ENCODE data around the gene TBL1X.

TBL1X gene

DNA sequence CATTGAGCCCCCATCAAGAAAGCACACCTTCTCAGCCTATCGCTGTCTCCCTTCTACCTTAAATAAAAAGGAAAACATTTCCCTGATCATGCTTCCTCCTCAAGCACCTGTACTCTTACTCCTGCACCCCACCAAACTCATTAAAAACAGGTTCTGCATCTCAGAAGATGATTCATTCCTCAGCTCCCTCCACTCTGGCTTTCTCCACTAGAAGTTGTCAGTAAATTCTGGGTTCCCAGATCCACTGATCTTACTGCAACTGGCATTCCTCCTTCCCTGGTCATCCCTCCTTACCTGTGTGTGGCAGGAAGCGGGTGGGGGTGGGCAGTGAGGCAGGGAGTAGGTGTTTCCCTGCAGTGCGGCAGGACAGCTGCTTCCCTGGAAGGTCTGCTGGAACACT is 192.0 kb downstream of the TBL1X start:
- H2BK12ac ChIP-seq (ENCODE audit: low read length) = no peak overlapping the region
- no peak for DNase-seq (ENCODE audit: low spot score)

GRCh38 chrX:9657590-9658256 is 192.9 kb downstream of the TBL1X start:
- Histone ChIP-seq H2AK5ac (ENCODE audit: low read depth, low read length) (no peak overlapping the region), H3K4me1 (ENCODE audit: control insufficient read depth in 2 of 2, insufficient read depth in 1 of 2, low read depth in 1 of 2, low read length in 2 of 2) (no peaks in the 10 kb centered on the region), H3K36me3 (replicated peaks in 1 of 2; ENCODE audit: control insufficient read depth in 2 of 2, insufficient read depth in 2 of 2, low read length in 2 of 2) (peaks cover 9 to 36% of the 10 kb centered on the region in 2 donors), H3K4me3 (ENCODE audit: low read length in 2 of 2) (no peak overlapping the region), H3K27me3 (ENCODE audit: control insufficient read depth in 3 of 3, insufficient read depth in 3 of 3, low read depth in 1 of 3, low read length in 3 of 3) (no peaks in the 10 kb centered on the region), H4K8ac (ENCODE audit: low read depth, low read length) (no peak overlapping the region), H3K4me2 (ENCODE audit: insufficient read depth, low read length, poor library complexity, severe bottlenecking) (no peak overlapping the region), H3K18ac (ENCODE audit: low read length) (no peak overlapping the region), H2BK5ac (ENCODE audit: low read length) (no peak overlapping the region), H2BK12ac (ENCODE audit: low read length) (no peak overlapping the region), H3K14ac (ENCODE audit: low read length) (no peak overlapping the region), H2BK120ac (ENCODE audit: low read depth, low read length) (no peak overlapping the region), H3K79me1 (ENCODE audit: low read depth, low read length) (peaks cover 3% of the 10 kb centered on the region), H3K4ac (ENCODE audit: low read length) (no peak overlapping the region), H3K27ac (replicated peaks; ENCODE audit: low read length) (no peak overlapping the region), H3K23ac (ENCODE audit: low read depth, low read length, poor library complexity) (no peak overlapping the region), H3K9me3 (replicated peaks in 1 of 2; ENCODE audit: control insufficient read depth in 2 of 2, insufficient read depth in 1 of 2, low read depth in 1 of 2, low read length in 2 of 2) (no peaks in the 10 kb centered on the region), H2BK15ac (ENCODE audit: low read length) (no peak overlapping the region), H3K9ac (ENCODE audit: low read depth, low read length, poor library complexity) (no peak overlapping the region), H2AFZ (ENCODE audit: low read length) (no peak overlapping the region), H4K91ac (ENCODE audit: low read depth, low read length, poor library complexity) (no peak overlapping the region)
- no peak for DNase-seq (ENCODE audit: low spot score)
- WGBS, 2 donors (ENCODE audit: extremely low coverage in 2 of 2, insufficient read length in 2 of 2, insufficient replicate concordance in 1 of 2) = no CpG with 5 or more reads among the region's 6 CpGs

More for the DNA sequence above, 192.0 kb downstream of the TBL1X start:
- Histone ChIP-seq H3K4ac (ENCODE audit: low read length) (no peak overlapping the region), H2AK5ac (ENCODE audit: low read depth, low read length) (no peak overlapping the region), H4K8ac (ENCODE audit: low read depth, low read length) (no peak overlapping the region), H3K18ac (ENCODE audit: low read length) (no peak overlapping the region), H2BK5ac (ENCODE audit: low read length) (no peak overlapping the region), H3K79me1 (ENCODE audit: low read depth, low read length) (peaks cover 3% of the 10 kb centered on the region), H2BK15ac (ENCODE audit: low read length) (no peak overlapping the region), H3K36me3 (replicated peaks in 1 of 2; ENCODE audit: control insufficient read depth in 2 of 2, insufficient read depth in 2 of 2, low read length in 2 of 2) (peaks cover 7 to 36% of the 10 kb centered on the region in 2 donors), H2AFZ (ENCODE audit: low read length) (no peak overlapping the region), H3K27ac (replicated peaks; ENCODE audit: low read length) (no peak overlapping the region), H3K9me3 (replicated peaks in 1 of 2; ENCODE audit: control insufficient read depth in 2 of 2, insufficient read depth in 1 of 2, low read depth in 1 of 2, low read length in 2 of 2) (no peaks in the 10 kb centered on the region), H3K14ac (ENCODE audit: low read length) (no peak overlapping the region), H3K23ac (ENCODE audit: low read depth, low read length, poor library complexity) (no peak overlapping the region), H3K4me2 (ENCODE audit: insufficient read depth, low read length, poor library complexity, severe bottlenecking) (no peak overlapping the region), H3K4me3 (ENCODE audit: low read length in 2 of 2) (no peak overlapping the region), H3K4me1 (ENCODE audit: control insufficient read depth in 2 of 2, insufficient read depth in 1 of 2, low read depth in 1 of 2, low read length in 2 of 2) (no peaks in the 10 kb centered on the region), H3K9ac (ENCODE audit: low read depth, low read length, poor library complexity) (no peak overlapping the region), H4K91ac (ENCODE audit: low read depth, low read length, poor library complexity) (no peak overlapping the region), H2BK120ac (ENCODE audit: low read depth, low read length) (no peak overlapping the region), H3K27me3 (ENCODE audit: control insufficient read depth in 3 of 3, insufficient read depth in 3 of 3, low read depth in 1 of 3, low read length in 3 of 3) (no peaks in the 10 kb centered on the region)
- no CpG with 5 or more reads among the region's 3 CpGs for WGBS, 2 donors (ENCODE audit: extremely low coverage in 2 of 2, insufficient read length in 2 of 2, insufficient replicate concordance in 1 of 2)

GRCh38 chrX:9658409-9658808 is 193.6 kb downstream of the TBL1X start:
- Histone ChIP-seq H3K9me3 (replicated peaks in 1 of 2; ENCODE audit: control insufficient read depth in 2 of 2, insufficient read depth in 1 of 2, low read depth in 1 of 2, low read length in 2 of 2) (no peaks in the 10 kb centered on the region), H3K18ac (ENCODE audit: low read length) (no peak overlapping the region), H4K8ac (ENCODE audit: low read depth, low read length) (no peak overlapping the region), H2BK5ac (ENCODE audit: low read length) (no peak overlapping the region), H2BK15ac (ENCODE audit: low read length) (no peak overlapping the region), H3K4me3 (ENCODE audit: low read length in 2 of 2) (no peak overlapping the region), H3K79me1 (ENCODE audit: low read depth, low read length) (peaks cover 3% of the 10 kb centered on the region), H3K23ac (ENCODE audit: low read depth, low read length, poor library complexity) (no peak overlapping the region), H3K27me3 (ENCODE audit: control insufficient read depth in 3 of 3, insufficient read depth in 3 of 3, low read depth in 1 of 3, low read length in 3 of 3) (no peaks in the 10 kb centered on the region), H2BK120ac (ENCODE audit: low read depth, low read length) (no peak overlapping the region), H3K4me2 (ENCODE audit: insufficient read depth, low read length, poor library complexity, severe bottlenecking) (no peak overlapping the region), H3K4ac (ENCODE audit: low read length) (no peak overlapping the region), H3K27ac (replicated peaks; ENCODE audit: low read length) (no peak overlapping the region), H3K36me3 (replicated peaks in 1 of 2; ENCODE audit: control insufficient read depth in 2 of 2, insufficient read depth in 2 of 2, low read length in 2 of 2) (peaks cover 9 to 36% of the 10 kb centered on the region in 2 donors), H2AFZ (ENCODE audit: low read length) (no peak overlapping the region), H3K4me1 (ENCODE audit: control insufficient read depth in 2 of 2, insufficient read depth in 1 of 2, low read depth in 1 of 2, low read length in 2 of 2) (no peaks in the 10 kb centered on the region), H4K91ac (ENCODE audit: low read depth, low read length, poor library complexity) (no peak overlapping the region), H2AK5ac (ENCODE audit: low read depth, low read length) (no peak overlapping the region), H3K9ac (ENCODE audit: low read depth, low read length, poor library complexity) (no peak overlapping the region), H3K14ac (ENCODE audit: low read length) (no peak overlapping the region), H2BK12ac (ENCODE audit: low read length) (no peak overlapping the region)
- no peak for DNase-seq (ENCODE audit: low spot score)
- WGBS, 2 donors (ENCODE audit: extremely low coverage in 2 of 2, insufficient read length in 2 of 2, insufficient replicate concordance in 1 of 2) = no CpG with 5 or more reads among the region's 4 CpGs

GRCh38 chrX:9659571-9660195 is 194.8 kb downstream of the TBL1X start:
- no peak overlapping the region for H4K91ac ChIP-seq (ENCODE audit: low read depth, low read length, poor library complexity)
- H3K4me3 ChIP-seq (ENCODE audit: low read length in 2 of 2) = no peak overlapping the region
- H2AK5ac ChIP-seq (ENCODE audit: low read depth, low read length) = no peak overlapping the region
- H3K27ac ChIP-seq (replicated peaks; ENCODE audit: low read length) = no peak overlapping the region
- H2BK5ac ChIP-seq (ENCODE audit: low read length) = no peak overlapping the region
- H3K4me2 ChIP-seq (ENCODE audit: insufficient read depth, low read length, poor library complexity, severe bottlenecking) = no peak overlapping the region
- no peak overlapping the region for H2BK12ac ChIP-seq (ENCODE audit: low read length)
- DNase-seq (ENCODE audit: low spot score) = no peak
- H3K9me3 ChIP-seq (replicated peaks in 1 of 2; ENCODE audit: control insufficient read depth in 2 of 2, insufficient read depth in 1 of 2, low read depth in 1 of 2, low read length in 2 of 2) = no peaks in the 10 kb centered on the region
- H3K23ac ChIP-seq (ENCODE audit: low read depth, low read length, poor library complexity) = no peak overlapping the region
- H3K14ac ChIP-seq (ENCODE audit: low read length) = no peak overlapping the region
- WGBS, 2 donors (ENCODE audit: extremely low coverage in 2 of 2, insufficient read length in 2 of 2, insufficient replicate concordance in 1 of 2) = no CpG with 5 or more reads among the region's 17 CpGs
- no peak overlapping the region for H3K9ac ChIP-seq (ENCODE audit: low read depth, low read length, poor library complexity)
- H3K27me3 ChIP-seq (ENCODE audit: control insufficient read depth in 3 of 3, insufficient read depth in 3 of 3, low read depth in 1 of 3, low read length in 3 of 3) = no peaks in the 10 kb centered on the region
- no peak overlapping the region for H3K18ac ChIP-seq (ENCODE audit: low read length)
- no peak overlapping the region for H2BK120ac ChIP-seq (ENCODE audit: low read depth, low read length)
- H3K36me3 ChIP-seq (replicated peaks in 1 of 2; ENCODE audit: control insufficient read depth in 2 of 2, insufficient read depth in 2 of 2, low read length in 2 of 2) = peaks cover 9 to 26% of the 10 kb centered on the region in 2 donors
- H2BK15ac ChIP-seq (ENCODE audit: low read length) = no peak overlapping the region
- H4K8ac ChIP-seq (ENCODE audit: low read depth, low read length) = no peak overlapping the region
- H2AFZ ChIP-seq (ENCODE audit: low read length) = no peak overlapping the region
- peaks cover 4% of the 10 kb centered on the region for H3K79me1 ChIP-seq (ENCODE audit: low read depth, low read length)
- H3K4ac ChIP-seq (ENCODE audit: low read length) = no peak overlapping the region
- no peaks in the 10 kb centered on the region for H3K4me1 ChIP-seq (ENCODE audit: control insufficient read depth in 2 of 2, insufficient read depth in 1 of 2, low read depth in 1 of 2, low read length in 2 of 2)

All from neuronal stem cell (in vitro differentiated cells).